HCT116 (cell line): Measurements from ENCODE around the gene EIF6. TPM values are rescaled to one million over a fixed set of nuclear protein-coding genes. Genes with fewer than 3 reads are reported as not detected.

ENCODE experiments used
- ATAC-seq: fragments of 200-7000 bp; cut with Tn5 transposase; 2 replicates; pipeline ENCODE4 v1.9.1; 2020; ENCODE audit warnings: mild to moderate bottlenecking, moderate library complexity
- BruUV-seq: library from RNA; stranded (reverse); fragments of 400-500 nt; replicated peaks from 2 replicates; lab custom pipeline; 2021; lab: Mats Ljungman, UMichigan
- CTCF ChIA-PET: fragments of 300-600 bp; sonication (Branson Sonifier 250); formaldehyde crosslinking; loops from one replicate; lab custom pipeline; 2021; ENCODE audit warnings: antibody characterized with exemption; lab: Charles Lee
- POLR2A ChIA-PET: fragments of 300-600, 350-600 bp; sonication (Branson Sonifier 250); formaldehyde crosslinking; loops from one replicate; lab custom pipeline; 2021; ENCODE audit warnings: antibody characterized with exemption; lab: Charles Lee
- RAD21 ChIA-PET, 2 experiments: fragments of 300-600 bp; sonication (Branson Sonifier 250); formaldehyde crosslinking; loops; one replicate each; lab custom pipeline; 2023; ENCODE audit warnings: low total read pairs in 2 of 2; ENCODE audit not compliant: uncharacterized antibody in 2 of 2, unreplicated experiment in 2 of 2, low non-redundant PET in 1 of 2; lab: Charles Lee
- DNase-seq: peaks from one replicate; pipeline ENCODE4 v3.0.0-alpha.2; 2010; ENCODE audit warnings: low read depth, low spot score
- H2AFZ ChIP-seq: fragments of 200-600 bp; shearing (Covaris generic), sonication (generic); 2 replicates; pipeline ENCODE4 v1.6.1; 2017; ENCODE audit warnings: low read depth, mixed run types, mixed read lengths, antibody characterized with exemption, low read length; ENCODE audit not compliant: poor library complexity, severe bottlenecking
- H3K27ac ChIP-seq: 2 replicates; pipeline ENCODE4 v1.5.1; 2012; ENCODE audit warnings: low read depth, low read length
- H3K27me3 ChIP-seq: fragments of 200-600 bp; sonication (generic); 2 replicates; pipeline ENCODE4 v1.6.1; 2016; ENCODE audit warnings: mixed run types, low read length, mixed read lengths; ENCODE audit not compliant: insufficient read depth
- H3K36me3 ChIP-seq, 2 experiments: fragments of 200-500 bp in 1 of 2; fragments of 200-600 bp in 1 of 2; sonication (Bioruptor generic) in 1 of 2; sonication (generic) in 1 of 2; 2 replicates each; pipeline versions ENCODE4 v1.5.1 to v1.6.1; 2014 to 2016; ENCODE audit warnings: low read length in 2 of 2, inconsistent platforms in 1 of 2, mixed read lengths in 1 of 2, mixed run types in 1 of 2; ENCODE audit not compliant: insufficient read depth in 2 of 2, control insufficient read depth in 1 of 2
- H3K4me1 ChIP-seq, 2 experiments: fragments of 200-600 bp in 1 of 2; sonication (generic) in 1 of 2; 2 replicates each; pipeline versions ENCODE4 v1.5.1 to v1.6.1; 2012 to 2017; ENCODE audit warnings: low read length in 2 of 2, inconsistent platforms in 1 of 2, mild to moderate bottlenecking in 1 of 2, mixed read lengths in 1 of 2, mixed run types in 1 of 2, moderate library complexity in 1 of 2; ENCODE audit not compliant: insufficient read depth in 2 of 2, control insufficient read depth in 1 of 2
- H3K4me2 ChIP-seq: fragments of 200-600 bp; sonication (generic); 2 replicates; pipeline ENCODE4 v1.6.1; 2017; ENCODE audit warnings: mixed run types, low read length, mixed read lengths
- H3K4me3 ChIP-seq, 2 experiments: fragments of 200-600 bp in 1 of 2; sonication (generic) in 1 of 2; replicated peaks in 1 of 2; 2 replicates each; pipeline ENCODE4 v1.5.1; 2011 to 2016; ENCODE audit warnings: low read length in 2 of 2, control low read depth in 1 of 2, low read depth in 1 of 2, mild to moderate bottlenecking in 1 of 2, mixed read lengths in 1 of 2, mixed run types in 1 of 2
- H3K79me2 ChIP-seq: fragments of 200-600 bp; sonication (generic); 2 replicates; pipeline ENCODE4 v1.6.1; 2017; ENCODE audit warnings: mild to moderate bottlenecking, mixed run types, low read length, moderate library complexity, mixed read lengths; ENCODE audit not compliant: insufficient read depth
- H3K9ac ChIP-seq: fragments of 200-600 bp; sonication (generic); 2 replicates; pipeline ENCODE4 v1.6.1; 2016; ENCODE audit warnings: low read length, mixed read lengths
- H3K9me2 ChIP-seq: fragments of 200-600 bp; sonication (generic), shearing (Covaris generic); 2 replicates; pipeline ENCODE4 v1.6.1; 2017; ENCODE audit warnings: mixed run types, mild to moderate bottlenecking, moderate library complexity; ENCODE audit not compliant: insufficient read depth
- H3K9me3 ChIP-seq, 2 experiments: fragments of 200-500 bp in 1 of 2; fragments of 200-600 bp in 1 of 2; sonication (Bioruptor generic) in 1 of 2; sonication (generic) in 1 of 2; 2 replicates each; pipeline ENCODE4 v1.6.1; 2014 to 2017; ENCODE audit warnings: low read length in 2 of 2, mixed read lengths in 2 of 2, inconsistent platforms in 1 of 2, low read depth in 1 of 2, mild to moderate bottlenecking in 1 of 2, mixed run types in 1 of 2, moderate library complexity in 1 of 2; ENCODE audit not compliant: control insufficient read depth in 1 of 2, insufficient read depth in 1 of 2
- H4K20me1 ChIP-seq: fragments of 200-600 bp; sonication (generic), shearing (Covaris generic); 2 replicates; pipeline ENCODE4 v1.6.1; 2017; ENCODE audit warnings: mixed run types, mild to moderate bottlenecking, moderate library complexity; ENCODE audit not compliant: insufficient read depth
- CEBPB ChIP-seq: IDR thresholded peaks from 2 replicates; pipeline ENCODE4 v1.6.1; 2012; ENCODE audit warnings: low read depth
- POLR2A ChIP-seq: IDR thresholded peaks from 2 replicates; pipeline ENCODE4 v1.7.0; 2011; ENCODE audit warnings: borderline replicate concordance; ENCODE audit not compliant: insufficient read depth, insufficient read length; ENCODE audit errors: extremely low read depth
- TCF7L2 ChIP-seq: IDR thresholded peaks from 2 replicates; pipeline ENCODE4 v1.7.0; 2011; ENCODE audit warnings: borderline replicate concordance, inconsistent platforms; ENCODE audit not compliant: insufficient read depth, insufficient read length; ENCODE audit errors: extremely low read depth
- intact Hi-C: fragments of 100-400 bp; cut with micrococcal nuclease; formaldehyde crosslinking; loops from 2 replicates; pipeline ENCODE4 v1.10.0; 2022
- total RNA-seq: library from RNA; stranded (reverse); gene quantifications from one replicate; pipeline ENCODE4 v1.2.1, GENCODE V29; 2021; ENCODE audit not compliant: unreplicated experiment

The EIF6 gene
- total RNA-seq, 1 experiment from 2014 or later: 209 TPM

DNA sequence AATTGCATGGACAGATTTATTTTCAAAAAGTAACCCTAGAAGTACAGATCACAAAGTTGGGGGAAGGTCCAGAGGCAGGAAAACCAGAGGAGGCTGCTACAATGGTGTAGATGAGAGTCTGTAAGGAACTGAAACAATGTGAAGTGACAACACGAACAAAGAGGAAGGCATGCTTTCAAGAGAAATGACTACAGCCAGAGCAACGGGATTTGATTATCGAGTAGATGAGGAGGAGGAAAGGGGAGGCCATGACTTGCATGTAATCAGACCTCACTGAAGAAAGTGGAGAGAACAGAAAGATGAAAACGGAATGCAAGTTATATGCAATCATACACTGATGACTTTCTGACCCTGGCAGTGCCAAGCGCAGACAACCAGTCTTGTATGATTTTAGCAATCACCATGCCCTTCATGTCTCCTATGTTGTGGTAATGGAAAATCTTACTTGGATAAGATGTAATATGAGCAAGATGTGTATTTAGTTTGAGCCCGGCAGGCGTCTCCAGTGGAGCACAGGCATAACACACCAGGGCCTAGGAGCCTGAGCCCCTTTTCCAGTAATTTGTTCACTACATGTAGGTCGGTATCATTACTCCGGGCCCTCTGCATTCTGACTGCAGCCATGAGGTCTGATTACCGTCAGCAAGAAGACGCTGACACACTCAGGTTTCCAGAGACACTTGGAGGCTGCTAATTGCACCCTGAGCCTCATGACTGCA lies 41.6 kb upstream of the EIF6 start:
- no peaks in the 10 kb centered on the region for H4K20me1 ChIP-seq
- BruUV-seq: no TSS peak
- ChIA-PET CTCF (no interaction called here), RAD21 (no interaction called here), POLR2A (no interaction called here)
- DNase-seq (no peak), ATAC-seq (no peak)
- peaks cover 50 to 77% of the 10 kb centered on the region in 2 experiments for H3K4me1 ChIP-seq
- no peaks in the 10 kb centered on the region for H3K36me3 ChIP-seq
- intact Hi-C loops: no loop called here
- H3K79me2 ChIP-seq: no peaks in the 10 kb centered on the region
- H3K4me3 ChIP-seq: no peak overlapping the region
- no peaks in the 10 kb centered on the region for H3K27me3 ChIP-seq
- H3K4me2 ChIP-seq: peak overlapping the region; percentile 64
- H3K27ac ChIP-seq: peak overlapping the region; percentile 63; the same call in 1 of the 2 replicates
- no peak overlapping the region for H2AFZ ChIP-seq
- H3K9me2 ChIP-seq: no peaks in the 10 kb centered on the region
- no peaks in the 10 kb centered on the region for H3K9me3 ChIP-seq
- H3K9ac ChIP-seq: peak overlapping the region; percentile 38
- TF ChIP-seq POLR2A (no peak), CEBPB (no peak)

DNA sequence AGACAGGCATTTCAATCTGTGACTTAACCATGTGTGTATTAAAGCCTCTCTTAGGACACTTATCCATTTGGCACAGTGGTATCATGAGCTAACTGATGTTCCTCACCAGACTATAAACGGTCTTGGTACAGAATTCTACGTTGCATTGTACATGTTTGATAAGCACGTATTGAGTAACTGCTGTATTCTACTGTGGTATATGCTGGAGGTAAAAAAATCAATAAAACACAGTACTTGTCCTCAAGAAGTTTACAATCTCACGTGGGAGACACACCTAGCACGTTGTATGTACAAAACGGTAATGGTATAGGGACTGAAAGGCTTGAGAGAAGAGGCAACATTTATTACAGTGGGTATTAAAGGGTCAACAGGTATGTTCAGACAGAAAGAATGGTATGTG lies 40.8 kb upstream of the EIF6 start:
- TF ChIP-seq CEBPB: 0 out of 2 replicates have a peak, but pooled peaks have one; percentile 10
- TF ChIP-seq TCF7L2: no peak
- Histone ChIP-seq H3K9ac (no peak overlapping the region), H3K27ac (no peak overlapping the region), H3K4me2 (peak overlapping the region; percentile 64; the same call in 1 of the 2 replicates), H3K27me3 (no peaks in the 10 kb centered on the region), H2AFZ (no peak overlapping the region), H3K79me2 (no peaks in the 10 kb centered on the region), H4K20me1 (no peaks in the 10 kb centered on the region), H3K4me3 (no peak overlapping the region), H3K36me3 (no peaks in the 10 kb centered on the region), H3K9me2 (no peaks in the 10 kb centered on the region), H3K4me1 (peaks cover 57 to 78% of the 10 kb centered on the region in 2 experiments), H3K9me3 (no peaks in the 10 kb centered on the region)
- no peak for DNase-seq
- ChIA-PET RAD21 (no interaction called here), CTCF (no interaction called here), POLR2A (no interaction called here)
- ATAC-seq: no peak
- intact Hi-C loops: no loop called here
- BruUV-seq: no TSS peak
